Vagina (tissue), 2 donors: ENCODE measurements around the gene DNM1L. TPM values are rescaled to one million over a fixed set of nuclear protein-coding genes. Genes with fewer than 3 reads are reported as not detected.

Experiments
- DNase-seq, 2 donors: peaks; one replicate each; pipeline ENCODE4 v3.0.0-alpha.2; 2017; ENCODE audit errors: extremely low spot score in 2 of 2
- H3K27ac ChIP-seq: fragments of 200-600 bp; sonication (generic); one replicate; pipeline ENCODE4 v1.5.1; 2019
- H3K27me3 ChIP-seq: fragments of 200-600 bp; sonication (generic); one replicate; pipeline ENCODE4 v1.5.1; 2019
- H3K36me3 ChIP-seq, 2 donors: fragments of 200-600 bp; sonication (generic); one replicate each; pipeline ENCODE4 v1.5.1; 2017 to 2019
- H3K4me1 ChIP-seq: fragments of 200-600 bp; sonication (generic); one replicate; pipeline ENCODE4 v1.5.1; 2019
- H3K4me3 ChIP-seq, 2 donors: fragments of 200-600 bp; sonication (generic); 1 replicate in 1 of 2; 2 replicates in 1 of 2; pipeline ENCODE4 v1.5.1; 2016 to 2019
- H3K9me3 ChIP-seq: fragments of 200-600 bp; sonication (generic); one replicate; pipeline ENCODE4 v1.5.1; 2019
- POLR2A ChIP-seq, 2 donors: fragments of 450-650 bp; IDR thresholded peaks; one replicate each; pipeline ENCODE4 v1.6.1; 2017; ENCODE audit warnings: antibody characterized with exemption in 2 of 2, mild to moderate bottlenecking in 2 of 2, moderate library complexity in 2 of 2
- POLR2AphosphoS5 ChIP-seq, 2 donors: sonication (generic); formaldehyde crosslinking; IDR thresholded peaks; one replicate each; pipeline ENCODE4 v1.9.0; 2017; ENCODE audit warnings: antibody characterized with exemption in 2 of 2, mild to moderate bottlenecking in 2 of 2, low read depth in 1 of 2; ENCODE audit not compliant: insufficient read depth in 1 of 2
- intact Hi-C: fragments of 100-400 bp; cut with DNase I; formaldehyde crosslinking; loops from one replicate; pipeline ENCODE4 v1.15.1; 2023
- total RNA-seq: library from RNA; depleted of rRNA; stranded (reverse); fragments of >200 nt; gene quantifications from one replicate; pipeline ENCODE4 v1.2.3, GENCODE V29; 2016
- TF ChIP-seq, protein P1 (sequence below), 3 experiments: fragments of 450-650 bp in 2 of 3; fragments of 200-600 bp in 1 of 3; sonication (generic) in 1 of 3; IDR thresholded peaks; one replicate each; pipeline ENCODE4 v1.5.1; 2017 to 2019; ENCODE audit warnings: antibody characterized with exemption in 3 of 3, mild to moderate bottlenecking in 2 of 3, moderate library complexity in 2 of 3

DNM1L gene
- total RNA-seq, 1 donor from 2014 or later, result 81.8 TPM

GRCh38 chr12:32681272-32681671, 2.2 kb downstream of the DNM1L start:
- H3K36me3 ChIP-seq, result no peaks in the 10 kb centered on the region
- H3K4me1 ChIP-seq, result peaks cover 14% of the 10 kb centered on the region
- H3K27me3 ChIP-seq, result no peaks in the 10 kb centered on the region
- TF ChIP-seq, protein P1, sequence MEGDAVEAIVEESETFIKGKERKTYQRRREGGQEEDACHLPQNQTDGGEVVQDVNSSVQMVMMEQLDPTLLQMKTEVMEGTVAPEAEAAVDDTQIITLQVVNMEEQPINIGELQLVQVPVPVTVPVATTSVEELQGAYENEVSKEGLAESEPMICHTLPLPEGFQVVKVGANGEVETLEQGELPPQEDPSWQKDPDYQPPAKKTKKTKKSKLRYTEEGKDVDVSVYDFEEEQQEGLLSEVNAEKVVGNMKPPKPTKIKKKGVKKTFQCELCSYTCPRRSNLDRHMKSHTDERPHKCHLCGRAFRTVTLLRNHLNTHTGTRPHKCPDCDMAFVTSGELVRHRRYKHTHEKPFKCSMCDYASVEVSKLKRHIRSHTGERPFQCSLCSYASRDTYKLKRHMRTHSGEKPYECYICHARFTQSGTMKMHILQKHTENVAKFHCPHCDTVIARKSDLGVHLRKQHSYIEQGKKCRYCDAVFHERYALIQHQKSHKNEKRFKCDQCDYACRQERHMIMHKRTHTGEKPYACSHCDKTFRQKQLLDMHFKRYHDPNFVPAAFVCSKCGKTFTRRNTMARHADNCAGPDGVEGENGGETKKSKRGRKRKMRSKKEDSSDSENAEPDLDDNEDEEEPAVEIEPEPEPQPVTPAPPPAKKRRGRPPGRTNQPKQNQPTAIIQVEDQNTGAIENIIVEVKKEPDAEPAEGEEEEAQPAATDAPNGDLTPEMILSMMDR (IDR thresholded peaks at IDR 0.05), result no peak
- TF ChIP-seq POLR2A (IDR thresholded peaks at IDR 0.05) (no peak), POLR2AphosphoS5 (IDR thresholded peaks at IDR 0.05; ENCODE audit: insufficient read depth in 1 of 2, low read depth in 1 of 2) (no peak)
- H3K4me3 ChIP-seq, result no peak overlapping the region
- intact Hi-C loops, result no loop called here
- no peak for DNase-seq
- no peaks in the 10 kb centered on the region for H3K9me3 ChIP-seq
- peak overlapping the region; percentile 87 for H3K27ac ChIP-seq

- DNase-seq, result no peak
- peaks cover 1% of the 10 kb centered on the region for H3K4me1 ChIP-seq
- no peaks in the 10 kb centered on the region for H3K9me3 ChIP-seq
- no peaks in the 10 kb centered on the region for H3K27me3 ChIP-seq
- intact Hi-C loops, result no loop called here
- H3K36me3 ChIP-seq, result no peaks in the 10 kb centered on the region
- no peak overlapping the region for H3K27ac ChIP-seq
- no peak overlapping the region for H3K4me3 ChIP-seq
- TF ChIP-seq POLR2AphosphoS5 (IDR thresholded peaks at IDR 0.05; ENCODE audit: insufficient read depth in 1 of 2, low read depth in 1 of 2) (no peak), POLR2A (IDR thresholded peaks at IDR 0.05) (no peak)
- TF ChIP-seq, protein P1 (IDR thresholded peaks at IDR 0.05), result no peak
These were observed 7.2 kb downstream of the DNM1L start for GRCh38 chr12:32686340-32686739.

DNA sequence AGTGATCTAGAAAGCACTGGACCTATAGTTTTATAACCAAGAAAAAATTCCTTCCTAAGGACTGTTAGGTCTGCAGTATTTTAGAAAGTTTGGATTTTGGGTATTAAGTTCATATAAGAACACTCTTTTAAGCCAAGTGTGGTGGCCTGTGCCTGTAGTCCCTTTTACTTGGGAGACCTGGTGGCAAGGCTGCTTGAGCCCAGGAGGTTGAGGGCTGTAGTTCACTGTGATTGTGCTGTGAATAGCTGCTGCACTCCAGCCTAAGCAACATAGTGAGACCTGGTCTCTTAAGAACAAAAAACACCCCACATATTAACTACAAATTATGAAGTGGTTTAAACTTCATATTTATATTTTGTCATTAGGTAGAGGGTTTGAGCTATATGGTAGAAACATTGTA, 9.7 kb downstream of the DNM1L start:
- Histone ChIP-seq H3K9me3 (no peaks in the 10 kb centered on the region), H3K4me3 (no peak overlapping the region), H3K27me3 (no peaks in the 10 kb centered on the region), H3K27ac (no peak overlapping the region), H3K36me3 (no peaks in the 10 kb centered on the region), H3K4me1 (no peaks in the 10 kb centered on the region)
- TF ChIP-seq POLR2AphosphoS5 (IDR thresholded peaks at IDR 0.05; ENCODE audit: insufficient read depth in 1 of 2, low read depth in 1 of 2), result no peak
- no peak for TF ChIP-seq POLR2A (IDR thresholded peaks at IDR 0.05)
- TF ChIP-seq, protein P1 (IDR thresholded peaks at IDR 0.05), result no peak
- no peak for DNase-seq
- intact Hi-C loops, result no loop called here

DNA sequence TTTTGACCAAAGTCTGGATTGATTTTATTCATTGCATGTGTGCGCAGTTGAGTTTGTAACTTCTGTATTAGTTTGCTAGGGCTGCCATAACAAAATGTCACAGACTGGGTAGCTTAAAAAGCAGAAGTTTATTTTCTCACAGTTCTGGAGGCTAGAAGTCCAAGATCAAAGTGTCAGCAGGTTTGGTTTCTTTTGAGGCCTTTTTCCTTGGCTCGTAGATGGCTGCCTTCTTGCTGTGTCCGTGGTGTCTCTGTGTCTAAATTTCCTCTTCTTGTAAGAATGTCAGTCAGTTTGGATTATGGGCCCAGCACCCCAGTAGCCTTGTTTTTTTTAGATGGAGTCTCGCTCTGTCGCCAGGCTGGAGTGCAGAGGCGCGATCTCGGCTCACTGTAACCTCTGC, 11.8 kb downstream of the DNM1L start:
- Histone ChIP-seq H3K9me3 (no peaks in the 10 kb centered on the region), H3K36me3 (peaks cover 0 to 5% of the 10 kb centered on the region in 2 donors), H3K4me1 (no peaks in the 10 kb centered on the region), H3K27me3 (no peaks in the 10 kb centered on the region), H3K27ac (no peak overlapping the region), H3K4me3 (no peak overlapping the region)
- no peak for DNase-seq
- TF ChIP-seq, protein P1 (IDR thresholded peaks at IDR 0.05), result no peak
- TF ChIP-seq POLR2A (IDR thresholded peaks at IDR 0.05), result no peak
- TF ChIP-seq POLR2AphosphoS5 (IDR thresholded peaks at IDR 0.05; ENCODE audit: insufficient read depth in 1 of 2, low read depth in 1 of 2), result no peak
- intact Hi-C loops, result no loop called here

GRCh38 chr12:32692358-32692757, 13.3 kb downstream of the DNM1L start:
- intact Hi-C loops, result no loop called here
- Histone ChIP-seq H3K4me1 (no peaks in the 10 kb centered on the region), H3K27ac (no peak overlapping the region), H3K9me3 (no peaks in the 10 kb centered on the region), H3K4me3 (no peak overlapping the region), H3K36me3 (peaks cover 0 to 5% of the 10 kb centered on the region in 2 donors), H3K27me3 (no peaks in the 10 kb centered on the region)
- TF ChIP-seq POLR2A (IDR thresholded peaks at IDR 0.05) (no peak), POLR2AphosphoS5 (IDR thresholded peaks at IDR 0.05; ENCODE audit: insufficient read depth in 1 of 2, low read depth in 1 of 2) (no peak)
- TF ChIP-seq, protein P1 (IDR thresholded peaks at IDR 0.05), result no peak
- DNase-seq, result no peak
